CD14-positive monocyte (primary cell): Measurements from ENCODE around the gene LYPD4. TPM values are rescaled to one million over a fixed set of nuclear protein-coding genes. Genes with fewer than 3 reads are reported as not detected.

ENCODE experiments used
- DNase-seq, 3 donors: peaks; one replicate each; pipeline ENCODE4 v3.0.0-alpha.2; 2011 to 2022
- H2AFZ ChIP-seq: 2 replicates; pipeline ENCODE4 v1.6.0; 2012; ENCODE audit warnings: mild to moderate bottlenecking, low read depth, low read length, inconsistent platforms; ENCODE audit not compliant: insufficient read depth, poor library complexity, severe bottlenecking
- H3K27ac ChIP-seq, 2 donors: 1 replicate in 1 of 2; 2 replicates in 1 of 2; pipeline ENCODE4 v1.5.1; 2012 to 2013; ENCODE audit warnings: low read length in 2 of 2, control low read depth in 1 of 2, inconsistent platforms in 1 of 2, low read depth in 1 of 2, mild to moderate bottlenecking in 1 of 2
- H3K27me3 ChIP-seq, 2 donors: one replicate each; pipeline versions ENCODE4 v1.6.0 to v1.6.1; 2011 to 2013; ENCODE audit warnings: low read length in 2 of 2; ENCODE audit not compliant: control insufficient read depth in 2 of 2, insufficient read depth in 2 of 2
- H3K36me3 ChIP-seq, 2 donors: replicated peaks in 1 of 2; 1 replicate in 1 of 2; 2 replicates in 1 of 2; pipeline versions ENCODE4 v1.5.1 to v1.6.1; 2012 to 2013; ENCODE audit warnings: low read length in 2 of 2, control low read depth in 1 of 2, inconsistent platforms in 1 of 2, mild to moderate bottlenecking in 1 of 2; ENCODE audit not compliant: insufficient read depth in 2 of 2, control insufficient read depth in 1 of 2
- H3K4me1 ChIP-seq, 2 donors: 1 replicate in 1 of 2; 2 replicates in 1 of 2; pipeline versions ENCODE4 v1.5.1 to v1.6.1; 2012 to 2013; ENCODE audit warnings: low read length in 2 of 2, control low read depth in 1 of 2, inconsistent platforms in 1 of 2, mild to moderate bottlenecking in 1 of 2, moderate library complexity in 1 of 2; ENCODE audit not compliant: insufficient read depth in 2 of 2, control insufficient read depth in 1 of 2
- H3K4me2 ChIP-seq: replicated peaks from 2 replicates; pipeline ENCODE3; 2012; ENCODE audit warnings: low read length, moderate library complexity, mild to moderate bottlenecking; ENCODE audit not compliant: poor library complexity, severe bottlenecking; ENCODE audit errors: extremely low read depth
- H3K4me3 ChIP-seq, 3 experiments: fragments of 200-600 bp in 1 of 3; sonication (generic) in 1 of 3; replicated peaks in 1 of 3; 1 replicate in 2 of 3; 2 replicates in 1 of 3; pipeline ENCODE4 v1.5.1; 2011 to 2013; ENCODE audit warnings: low read length in 3 of 3, mild to moderate bottlenecking in 3 of 3, control low read depth in 2 of 3, low read depth in 2 of 3, inconsistent platforms in 1 of 3, moderate library complexity in 1 of 3
- H3K79me2 ChIP-seq: 2 replicates; pipeline ENCODE4 v1.6.0; 2012; ENCODE audit warnings: mild to moderate bottlenecking, control low read depth, inconsistent platforms, low read length, moderate library complexity; ENCODE audit not compliant: insufficient read depth
- H3K9ac ChIP-seq: 2 replicates; pipeline ENCODE4 v1.6.0; 2017; ENCODE audit warnings: low read length, mild to moderate bottlenecking; ENCODE audit not compliant: insufficient read depth, poor library complexity, severe bottlenecking
- H3K9me3 ChIP-seq, 2 donors: replicated peaks in 1 of 2; 1 replicate in 1 of 2; 2 replicates in 1 of 2; pipeline versions ENCODE4 v1.5.1 to v1.6.1; 2012 to 2013; ENCODE audit warnings: low read length in 2 of 2, control low read depth in 1 of 2; ENCODE audit not compliant: control insufficient read depth in 1 of 2, insufficient read depth in 1 of 2
- H4K20me1 ChIP-seq: 2 replicates; pipeline ENCODE4 v1.6.0; 2012; ENCODE audit warnings: mild to moderate bottlenecking, low read length, control low read depth, moderate library complexity; ENCODE audit not compliant: insufficient read depth
- H3K27ac Mint-ChIP-seq, 7 donors: one replicate each; pipeline ENCODE4 v1.8.0; 2020; ENCODE audit warnings: mild to moderate bottlenecking in 7 of 7, mixed read lengths in 7 of 7, moderate library complexity in 6 of 7, inconsistent platforms in 2 of 7
- H3K27me3 Mint-ChIP-seq, 3 donors: one replicate each; pipeline ENCODE4 v1.8.0; 2021 to 2022; ENCODE audit warnings: low read depth in 3 of 3, mild to moderate bottlenecking in 3 of 3, mixed read lengths in 3 of 3, moderate library complexity in 3 of 3, inconsistent platforms in 1 of 3
- H3K36me3 Mint-ChIP-seq, 2 donors: one replicate each; pipeline ENCODE4 v1.8.0; 2020; ENCODE audit warnings: mixed read lengths in 2 of 2, inconsistent platforms in 1 of 2, mild to moderate bottlenecking in 1 of 2
- H3K4me1 Mint-ChIP-seq: one replicate; pipeline ENCODE4 v1.8.0; 2020; ENCODE audit warnings: mild to moderate bottlenecking, mixed read lengths
- H3K4me3 Mint-ChIP-seq, 2 donors: one replicate each; pipeline ENCODE4 v1.8.0; 2020; ENCODE audit warnings: mild to moderate bottlenecking in 2 of 2, mixed read lengths in 2 of 2, moderate library complexity in 1 of 2
- H3K9me3 Mint-ChIP-seq, 7 donors: one replicate each; pipeline ENCODE4 v1.8.0; 2020 to 2022; ENCODE audit warnings: mixed read lengths in 7 of 7, mild to moderate bottlenecking in 6 of 7, moderate library complexity in 6 of 7, inconsistent platforms in 2 of 7
- WGBS: methylation state at CpG from one replicate; pipeline ENCODE4 v1.1.5; 2013; ENCODE audit warnings: missing lambda C conversion rate; ENCODE audit not compliant: insufficient coverage; 5-methylcytosine and 5-hydroxymethylcytosine counted together
- intact Hi-C, 2 donors: fragments of 100-400 bp; cut with micrococcal nuclease; formaldehyde crosslinking; loops; one replicate each; pipeline versions ENCODE4 v1.15.0 to v1.15.1; 2023
- polyA plus RNA-seq, 3 donors: library from polyadenylated mRNA; depleted of rRNA in 1 of 3; unstranded in 2 of 3; stranded (reverse) in 1 of 3; fragments of 300-500 nt in 2 of 3; fragments of >200 nt in 1 of 3; fragmentation: Illumina TruSeq in 2 of 3; gene quantifications; 1 replicate in 2 of 3; 2 replicates in 1 of 3; pipeline ENCODE4 v1.2.3, GENCODE V29; 2012 to 2021
- TF ChIP-seq, protein P1 (sequence below): fragments of 200-600 bp; IDR thresholded peaks from one replicate; pipeline ENCODE4 v1.8.0; 2022; ENCODE audit warnings: antibody characterized with exemption, mild to moderate bottlenecking

Gene LYPD4
- polyA plus RNA-seq, 3 donors: not detected

DNA sequence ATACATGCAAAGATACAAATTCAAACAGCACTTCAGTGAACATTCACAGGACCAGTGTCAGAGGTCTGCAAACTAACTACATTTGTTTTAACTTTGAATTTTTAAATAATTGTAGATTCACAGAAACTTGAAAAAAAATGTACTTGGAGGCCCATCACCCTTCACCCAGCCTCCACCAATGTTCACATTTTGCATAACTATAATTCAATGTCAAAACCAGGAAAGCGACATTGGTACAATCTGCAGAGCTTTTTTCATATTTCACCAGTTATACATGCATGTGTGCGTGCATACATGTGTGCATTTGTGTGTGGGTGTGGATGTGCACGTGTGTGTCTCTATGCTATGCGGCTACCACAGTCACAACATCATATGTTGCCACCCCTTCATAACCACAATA lies 29.2 kb downstream of the LYPD4 start:
- Mint-ChIP-seq H3K27me3 (peaks cover 8 to 10% (median 9%) of the 10 kb centered on the region in 3 donors), H3K4me1 (peaks cover 32% of the 10 kb centered on the region), H3K36me3 (peaks cover 5 to 11% of the 10 kb centered on the region in 2 donors), H3K4me3 (no peak overlapping the region), H3K9me3 (no peaks in the 10 kb centered on the region), H3K27ac (no peak overlapping the region)
- TF ChIP-seq, protein P1, sequence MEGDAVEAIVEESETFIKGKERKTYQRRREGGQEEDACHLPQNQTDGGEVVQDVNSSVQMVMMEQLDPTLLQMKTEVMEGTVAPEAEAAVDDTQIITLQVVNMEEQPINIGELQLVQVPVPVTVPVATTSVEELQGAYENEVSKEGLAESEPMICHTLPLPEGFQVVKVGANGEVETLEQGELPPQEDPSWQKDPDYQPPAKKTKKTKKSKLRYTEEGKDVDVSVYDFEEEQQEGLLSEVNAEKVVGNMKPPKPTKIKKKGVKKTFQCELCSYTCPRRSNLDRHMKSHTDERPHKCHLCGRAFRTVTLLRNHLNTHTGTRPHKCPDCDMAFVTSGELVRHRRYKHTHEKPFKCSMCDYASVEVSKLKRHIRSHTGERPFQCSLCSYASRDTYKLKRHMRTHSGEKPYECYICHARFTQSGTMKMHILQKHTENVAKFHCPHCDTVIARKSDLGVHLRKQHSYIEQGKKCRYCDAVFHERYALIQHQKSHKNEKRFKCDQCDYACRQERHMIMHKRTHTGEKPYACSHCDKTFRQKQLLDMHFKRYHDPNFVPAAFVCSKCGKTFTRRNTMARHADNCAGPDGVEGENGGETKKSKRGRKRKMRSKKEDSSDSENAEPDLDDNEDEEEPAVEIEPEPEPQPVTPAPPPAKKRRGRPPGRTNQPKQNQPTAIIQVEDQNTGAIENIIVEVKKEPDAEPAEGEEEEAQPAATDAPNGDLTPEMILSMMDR: no peak
- H3K36me3 ChIP-seq: no peaks in the 10 kb centered on the region
- no peak overlapping the region for H3K4me2 ChIP-seq
- peaks cover 27 to 28% of the 10 kb centered on the region in 2 donors for H3K4me1 ChIP-seq
- no peak overlapping the region for H3K27ac ChIP-seq
- H3K27me3 ChIP-seq: no peaks in the 10 kb centered on the region
- WGBS: no CpG with 5 or more reads among the region's 4 CpGs
- H2AFZ ChIP-seq: no peak overlapping the region
- DNase-seq: no peak
- no peak overlapping the region for H3K9ac ChIP-seq
- no peaks in the 10 kb centered on the region for H4K20me1 ChIP-seq
- no peak overlapping the region for H3K4me3 ChIP-seq
- no peaks in the 10 kb centered on the region for H3K9me3 ChIP-seq
- H3K79me2 ChIP-seq: no peaks in the 10 kb centered on the region
- intact Hi-C loops: loop anchor here in 1 of 2 donors (5.0 kb wide), 1 partner anchor 33 kb away; no protein-coding TSS in a partner anchor

DNA sequence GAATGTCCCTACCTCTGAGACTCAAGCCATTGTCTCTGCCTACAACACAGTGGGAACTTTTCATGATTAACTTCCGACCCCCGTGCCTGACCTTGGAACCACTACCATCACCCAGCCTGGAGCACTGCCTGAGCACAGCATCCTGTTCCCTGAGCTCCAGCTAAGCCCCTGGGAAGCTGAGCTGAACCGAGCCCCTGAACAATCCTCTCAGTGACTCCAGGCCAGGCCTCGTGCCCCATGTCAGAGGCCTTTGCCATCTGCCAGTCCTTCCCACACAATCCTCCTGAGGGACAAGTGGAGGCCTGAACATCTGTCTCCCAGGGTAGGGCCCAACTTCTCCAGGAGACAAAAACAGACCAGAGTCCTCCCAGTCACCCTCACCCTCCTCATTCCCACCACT lies 30.6 kb downstream of the LYPD4 start:
- peaks cover 3 to 8% (median 5%) of the 10 kb centered on the region in 3 donors for H3K27me3 Mint-ChIP-seq
- Histone ChIP-seq H4K20me1 (no peaks in the 10 kb centered on the region), H3K4me3 (no peak overlapping the region), H3K9ac (no peak overlapping the region), H3K4me1 (peaks cover 35 to 36% of the 10 kb centered on the region in 2 donors), H3K27ac (no peak overlapping the region), H3K36me3 (no peaks in the 10 kb centered on the region), H3K4me2 (no peak overlapping the region), H3K27me3 (no peaks in the 10 kb centered on the region), H3K79me2 (no peaks in the 10 kb centered on the region), H3K9me3 (no peaks in the 10 kb centered on the region), H2AFZ (no peak overlapping the region)
- TF ChIP-seq, protein P1: no peak
- no peak for DNase-seq
- 100% methylated on average over 2 of the region's 4 CpGs for WGBS
- H3K4me3 Mint-ChIP-seq: no peak overlapping the region
- H3K36me3 Mint-ChIP-seq: peaks cover 5 to 11% of the 10 kb centered on the region in 2 donors
- H3K4me1 Mint-ChIP-seq: peaks cover 42% of the 10 kb centered on the region
- H3K27ac Mint-ChIP-seq: peak overlapping the region in 1 of 7 donors; percentile 76
- intact Hi-C loops: no loop called here
- H3K9me3 Mint-ChIP-seq: no peaks in the 10 kb centered on the region
